ENCODE measurements around the gene SLC12A2. TPM values are rescaled to one million over a fixed set of nuclear protein-coding genes. Genes with fewer than 3 reads are reported as not detected.

The SLC12A2 gene
- total and polyA plus RNA-seq, 2 donors (not counting 1 experiment from before 2014, with no cell fraction given), result 3.1 to 28.7 TPM

DNA sequence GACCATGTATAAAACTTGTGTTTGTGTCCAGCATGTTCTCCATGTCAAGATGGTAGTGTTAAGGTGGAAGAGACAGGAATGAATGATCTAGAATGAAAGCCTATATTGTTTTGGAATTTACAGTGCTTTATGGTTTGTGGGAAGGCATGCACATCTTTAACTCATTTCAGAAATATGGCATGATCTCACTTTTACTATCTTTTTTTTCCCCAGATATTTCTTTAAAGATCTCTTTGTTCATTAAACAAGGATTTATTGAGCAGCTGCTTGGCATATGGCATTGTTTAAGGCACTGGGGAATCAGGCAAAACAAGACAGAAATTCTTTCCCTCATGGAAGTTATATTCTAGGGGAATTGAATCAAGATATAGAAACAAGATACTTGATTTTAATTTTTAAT lies 51.7 kb downstream of the SLC12A2 start:
- H3K27me3 ChIP-seq (replicated peaks in 1 of 4; ENCODE audit: control extremely low read depth in 1 of 4, control insufficient read depth in 3 of 4, insufficient read depth in 4 of 4, low read length in 3 of 4), result no peaks in the 10 kb centered on the region
- DNase-seq (no peak), ATAC-seq (ENCODE audit: low read depth) (no peak)
- Mint-ChIP-seq H3K27ac (no peak overlapping the region), H3K27me3 (no peaks in the 10 kb centered on the region), H3K4me1 (no peaks in the 10 kb centered on the region), H3K4me3 (no peak overlapping the region), H3K9me3 (ENCODE audit: insufficient read depth) (no peaks in the 10 kb centered on the region)
- intact Hi-C loops (cut with micrococcal nuclease), result no loop called here
- no peaks in the 10 kb centered on the region for H4K20me1 ChIP-seq (ENCODE audit: control insufficient read depth, insufficient read depth, low read length, poor library complexity, severe bottlenecking)
- no peak overlapping the region for H3K27ac ChIP-seq (ENCODE audit: low read length in 2 of 2)
- ChIA-PET CTCF (no interaction called here), POLR2A (no interaction called here)
- no peak overlapping the region for H3K4me3 ChIP-seq (ENCODE audit: control extremely low read depth in 1 of 5, extremely low read depth in 1 of 5, insufficient read depth in 1 of 5, low read depth in 2 of 5, low read length in 4 of 5)
- no peak for TF ChIP-seq EZH2 (IDR thresholded peaks at IDR 0.05; ENCODE audit: borderline replicate concordance, insufficient read depth, low read depth, low read length, poor library complexity, severe bottlenecking)
- TF ChIP-seq, protein P1, sequence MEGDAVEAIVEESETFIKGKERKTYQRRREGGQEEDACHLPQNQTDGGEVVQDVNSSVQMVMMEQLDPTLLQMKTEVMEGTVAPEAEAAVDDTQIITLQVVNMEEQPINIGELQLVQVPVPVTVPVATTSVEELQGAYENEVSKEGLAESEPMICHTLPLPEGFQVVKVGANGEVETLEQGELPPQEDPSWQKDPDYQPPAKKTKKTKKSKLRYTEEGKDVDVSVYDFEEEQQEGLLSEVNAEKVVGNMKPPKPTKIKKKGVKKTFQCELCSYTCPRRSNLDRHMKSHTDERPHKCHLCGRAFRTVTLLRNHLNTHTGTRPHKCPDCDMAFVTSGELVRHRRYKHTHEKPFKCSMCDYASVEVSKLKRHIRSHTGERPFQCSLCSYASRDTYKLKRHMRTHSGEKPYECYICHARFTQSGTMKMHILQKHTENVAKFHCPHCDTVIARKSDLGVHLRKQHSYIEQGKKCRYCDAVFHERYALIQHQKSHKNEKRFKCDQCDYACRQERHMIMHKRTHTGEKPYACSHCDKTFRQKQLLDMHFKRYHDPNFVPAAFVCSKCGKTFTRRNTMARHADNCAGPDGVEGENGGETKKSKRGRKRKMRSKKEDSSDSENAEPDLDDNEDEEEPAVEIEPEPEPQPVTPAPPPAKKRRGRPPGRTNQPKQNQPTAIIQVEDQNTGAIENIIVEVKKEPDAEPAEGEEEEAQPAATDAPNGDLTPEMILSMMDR (IDR thresholded peaks at IDR 0.05), result no peak
- no peak overlapping the region for H3K4me2 ChIP-seq (replicated peaks; ENCODE audit: low read depth, low read length, poor library complexity, severe bottlenecking)
- H2AFZ ChIP-seq (ENCODE audit: insufficient read depth, low read depth, low read length, poor library complexity, severe bottlenecking), result no peak overlapping the region
- no peak overlapping the region for H3K9ac ChIP-seq (ENCODE audit: low read length)
- H3K79me2 ChIP-seq (ENCODE audit: control insufficient read depth, insufficient read depth, low read length), result no peaks in the 10 kb centered on the region
- peaks cover 14 to 29% of the 10 kb centered on the region in 2 experiments for H3K36me3 ChIP-seq (replicated peaks in 1 of 2; ENCODE audit: control extremely low read depth in 1 of 2, control insufficient read depth in 1 of 2, extremely low read depth in 1 of 2, insufficient read depth in 2 of 2, low read length in 1 of 2)
- no peaks in the 10 kb centered on the region for H3K4me1 ChIP-seq (ENCODE audit: control insufficient read depth in 2 of 2, insufficient read depth in 2 of 2, low read length in 2 of 2)
- no peaks in the 10 kb centered on the region for H3K9me3 ChIP-seq (ENCODE audit: control extremely low read depth in 1 of 3, control insufficient read depth in 2 of 3, insufficient read depth in 1 of 3, low read length in 2 of 3)

DNA sequence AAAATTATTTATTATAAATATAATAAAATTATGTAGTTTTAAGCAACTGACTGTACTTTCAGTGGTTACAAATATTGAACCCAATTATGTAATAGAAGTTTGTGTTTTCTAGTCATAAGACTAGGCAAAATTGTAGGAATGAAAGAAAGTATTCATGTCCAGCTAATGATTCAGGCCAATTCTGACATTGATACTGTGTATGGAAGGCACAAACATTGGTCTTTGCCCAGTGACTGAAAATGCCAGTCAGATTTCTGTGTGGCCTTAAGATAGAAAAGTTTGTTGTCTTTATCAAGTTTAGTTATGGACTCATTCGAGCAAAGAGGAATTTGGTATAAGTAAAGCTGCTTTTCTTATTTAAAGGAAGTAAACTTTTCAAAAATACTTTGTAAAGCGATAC lies 60.3 kb downstream of the SLC12A2 start:
- H3K4me3 ChIP-seq (ENCODE audit: control extremely low read depth in 1 of 5, extremely low read depth in 1 of 5, insufficient read depth in 1 of 5, low read depth in 2 of 5, low read length in 4 of 5), result no peak overlapping the region
- CTCF ChIA-PET, result no interaction called here

More for the DNA sequence above, 60.3 kb downstream of the SLC12A2 start:
- Histone ChIP-seq H3K27ac (ENCODE audit: low read length in 2 of 2) (no peak overlapping the region), H3K27me3 (replicated peaks in 1 of 4; ENCODE audit: control extremely low read depth in 1 of 4, control insufficient read depth in 3 of 4, insufficient read depth in 4 of 4, low read length in 3 of 4) (no peaks in the 10 kb centered on the region), H4K20me1 (ENCODE audit: control insufficient read depth, insufficient read depth, low read length, poor library complexity, severe bottlenecking) (no peaks in the 10 kb centered on the region), H3K79me2 (ENCODE audit: control insufficient read depth, insufficient read depth, low read length) (no peaks in the 10 kb centered on the region), H3K4me1 (ENCODE audit: control insufficient read depth in 2 of 2, insufficient read depth in 2 of 2, low read length in 2 of 2) (no peaks in the 10 kb centered on the region), H2AFZ (ENCODE audit: insufficient read depth, low read depth, low read length, poor library complexity, severe bottlenecking) (no peak overlapping the region), H3K4me2 (replicated peaks; ENCODE audit: low read depth, low read length, poor library complexity, severe bottlenecking) (no peak overlapping the region), H3K36me3 (replicated peaks in 1 of 2; ENCODE audit: control extremely low read depth in 1 of 2, control insufficient read depth in 1 of 2, extremely low read depth in 1 of 2, insufficient read depth in 2 of 2, low read length in 1 of 2) (peaks cover 5 to 17% of the 10 kb centered on the region in 2 experiments), H3K9ac (ENCODE audit: low read length) (no peak overlapping the region), H3K9me3 (ENCODE audit: control extremely low read depth in 1 of 3, control insufficient read depth in 2 of 3, insufficient read depth in 1 of 3, low read length in 2 of 3) (no peaks in the 10 kb centered on the region)
- H3K4me3 Mint-ChIP-seq, result no peak overlapping the region
- intact Hi-C loops (cut with micrococcal nuclease), result no loop called here
- no CpG with 5 or more reads among the region's 2 CpGs for WGBS (ENCODE audit: insufficient coverage)
- ATAC-seq (ENCODE audit: low read depth), result no peak
- no peak overlapping the region for H3K27ac Mint-ChIP-seq
- H3K4me1 Mint-ChIP-seq, result no peaks in the 10 kb centered on the region
- no peak for DNase-seq
- no peaks in the 10 kb centered on the region for H3K27me3 Mint-ChIP-seq
- POLR2A ChIA-PET, result no interaction called here
- TF ChIP-seq EZH2 (IDR thresholded peaks at IDR 0.05; ENCODE audit: borderline replicate concordance, insufficient read depth, low read depth, low read length, poor library complexity, severe bottlenecking), result no peak
- TF ChIP-seq, protein P1 (IDR thresholded peaks at IDR 0.05), result no peak
- H3K9me3 Mint-ChIP-seq (ENCODE audit: insufficient read depth), result no peaks in the 10 kb centered on the region
